Measurements from ENCODE around the gene EDAR. TPM values are rescaled to one million over a fixed set of nuclear protein-coding genes. Genes with fewer than 3 reads are reported as not detected.

Gene EDAR
- total and polyA plus RNA-seq, 8 donors = 0.93 to 1.1 TPM; not detected in 6

DNA sequence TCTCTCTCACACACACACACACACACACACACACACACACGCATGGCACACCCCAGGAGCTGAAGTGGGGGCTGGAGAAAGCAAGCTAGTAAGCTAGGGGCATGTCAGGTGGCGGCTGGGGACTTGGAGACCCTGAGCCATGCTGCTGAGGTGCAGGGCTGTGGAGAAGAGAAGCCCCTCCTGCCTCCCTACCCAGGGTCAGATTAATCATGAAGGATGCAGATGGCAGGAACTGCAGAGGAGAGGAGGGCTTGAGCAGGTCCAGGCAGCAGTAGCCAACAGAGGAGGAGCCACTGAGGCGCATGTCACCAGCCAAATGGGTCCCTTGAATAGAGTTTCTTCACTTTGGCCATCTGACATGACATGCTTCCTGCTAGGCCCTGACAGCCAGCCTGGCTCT, 9.6 kb downstream of the EDAR start:
- Histone ChIP-seq H3K4me1 (peaks cover 11 to 26% (median 19%) of the 10 kb centered on the region in 4 donors), H3K4me3 (no peak overlapping the region), H3K27ac (no peak overlapping the region), H3K27me3 (no peaks in the 10 kb centered on the region), H3K36me3 (no peaks in the 10 kb centered on the region), H3K9me3 (no peaks in the 10 kb centered on the region)
- TF ChIP-seq POLR2A (IDR thresholded peaks at IDR 0.05) (no peak), POLR2AphosphoS5 (IDR thresholded peaks at IDR 0.05) (no peak), EP300 (IDR thresholded peaks at IDR 0.05) (no peak)
- WGBS, 5 donors = 86 to 93% (median 92%) methylated on average over 3 of the region's 3 CpGs
- intact Hi-C loops (cut with DNase I; ENCODE audit: low total_unique reads) = no loop called here
- no peak for DNase-seq

DNA sequence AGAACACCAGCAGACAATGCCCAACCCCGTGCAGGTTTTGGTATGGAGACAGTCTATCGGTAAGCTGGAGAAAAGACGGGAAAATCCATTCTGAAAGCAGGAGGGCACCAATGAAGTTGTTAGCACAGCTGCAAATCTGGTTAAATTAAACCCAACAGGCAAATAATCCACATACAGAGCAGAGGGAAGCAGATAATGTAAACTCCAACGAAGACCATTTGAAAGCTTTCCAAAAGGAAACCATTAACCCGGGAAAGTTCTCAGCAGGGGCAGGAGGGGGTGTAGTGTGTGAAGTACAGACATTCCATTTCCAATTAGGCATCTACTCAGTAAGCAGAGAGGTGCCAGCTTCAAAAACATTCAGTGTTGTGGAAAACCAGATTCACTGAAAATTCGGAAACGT, 10.3 kb downstream of the EDAR start:
- peak in 1 of 2 donors; percentile 52 for DNase-seq
- Histone ChIP-seq H3K36me3 (no peaks in the 10 kb centered on the region), H3K27ac (peak overlapping the region in 2 of 5 donors; percentile 6 to 47), H3K4me1 (peaks cover 11 to 26% (median 20%) of the 10 kb centered on the region in 4 donors), H3K4me3 (peak overlapping the region in 1 of 4 donors; percentile 9), H3K9me3 (no peaks in the 10 kb centered on the region), H3K27me3 (no peaks in the 10 kb centered on the region)
- no peak for TF ChIP-seq POLR2AphosphoS5 (IDR thresholded peaks at IDR 0.05)
- no peak for TF ChIP-seq EP300 (IDR thresholded peaks at IDR 0.05)
- TF ChIP-seq POLR2A (IDR thresholded peaks at IDR 0.05) = no peak
- TF ChIP-seq, protein P1, sequence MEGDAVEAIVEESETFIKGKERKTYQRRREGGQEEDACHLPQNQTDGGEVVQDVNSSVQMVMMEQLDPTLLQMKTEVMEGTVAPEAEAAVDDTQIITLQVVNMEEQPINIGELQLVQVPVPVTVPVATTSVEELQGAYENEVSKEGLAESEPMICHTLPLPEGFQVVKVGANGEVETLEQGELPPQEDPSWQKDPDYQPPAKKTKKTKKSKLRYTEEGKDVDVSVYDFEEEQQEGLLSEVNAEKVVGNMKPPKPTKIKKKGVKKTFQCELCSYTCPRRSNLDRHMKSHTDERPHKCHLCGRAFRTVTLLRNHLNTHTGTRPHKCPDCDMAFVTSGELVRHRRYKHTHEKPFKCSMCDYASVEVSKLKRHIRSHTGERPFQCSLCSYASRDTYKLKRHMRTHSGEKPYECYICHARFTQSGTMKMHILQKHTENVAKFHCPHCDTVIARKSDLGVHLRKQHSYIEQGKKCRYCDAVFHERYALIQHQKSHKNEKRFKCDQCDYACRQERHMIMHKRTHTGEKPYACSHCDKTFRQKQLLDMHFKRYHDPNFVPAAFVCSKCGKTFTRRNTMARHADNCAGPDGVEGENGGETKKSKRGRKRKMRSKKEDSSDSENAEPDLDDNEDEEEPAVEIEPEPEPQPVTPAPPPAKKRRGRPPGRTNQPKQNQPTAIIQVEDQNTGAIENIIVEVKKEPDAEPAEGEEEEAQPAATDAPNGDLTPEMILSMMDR (IDR thresholded peaks at IDR 0.05) = no peak
- intact Hi-C loops (cut with DNase I; ENCODE audit: low total_unique reads) = no loop called here
- WGBS, 5 donors = 10 to 19% (median 14%) methylated on average over 7 of the region's 7 CpGs

DNA sequence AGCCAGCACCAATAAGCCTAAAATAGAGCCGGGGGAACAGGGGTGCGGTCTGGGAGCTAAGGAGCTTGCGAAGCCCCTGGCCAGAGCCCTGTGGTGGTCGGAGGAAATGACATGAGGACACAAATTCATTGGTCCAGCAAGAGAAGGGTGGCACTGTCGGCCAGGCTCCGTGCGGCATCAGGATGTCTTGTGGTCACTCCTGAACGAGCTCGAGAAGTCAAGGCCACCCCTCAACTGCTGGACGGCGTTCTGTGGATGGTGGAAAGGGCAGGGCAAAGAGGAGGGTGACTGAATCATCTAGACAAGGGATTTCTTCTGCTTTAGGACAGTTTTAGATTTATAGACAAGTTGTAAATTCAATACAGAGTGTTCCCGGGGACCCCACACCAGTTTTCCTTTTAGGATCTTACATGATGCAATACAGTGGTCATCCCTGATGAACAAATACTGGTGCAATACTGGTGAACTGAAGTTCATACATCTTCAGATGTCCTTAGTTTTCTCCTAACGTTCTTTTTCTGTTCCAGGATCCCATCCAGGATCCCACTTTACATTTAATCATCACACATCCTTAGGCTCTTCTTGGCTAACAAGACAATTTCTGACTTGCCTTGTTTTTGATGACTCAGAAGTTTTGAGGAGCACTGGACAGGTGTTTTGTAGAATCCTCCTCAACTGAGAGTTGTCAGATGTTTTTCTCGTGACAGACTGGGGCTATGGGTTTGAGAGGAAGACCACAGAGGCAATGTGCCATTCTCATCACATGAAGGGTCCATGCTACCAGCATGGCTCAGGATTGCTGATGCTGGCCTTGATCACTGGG, 13.2 kb downstream of the EDAR start:
- Histone ChIP-seq H3K4me3 (no peak overlapping the region), H3K27me3 (no peaks in the 10 kb centered on the region), H3K36me3 (no peaks in the 10 kb centered on the region), H3K27ac (no peak overlapping the region), H3K4me1 (peaks cover 11 to 27% (median 17%) of the 10 kb centered on the region in 4 donors), H3K9me3 (no peaks in the 10 kb centered on the region)
- no peak for DNase-seq
- 89 to 94% (median 91%) methylated on average over 14 of the region's 14 CpGs for WGBS, 5 donors
- TF ChIP-seq POLR2A (IDR thresholded peaks at IDR 0.05) (no peak), EP300 (IDR thresholded peaks at IDR 0.05) (no peak), POLR2AphosphoS5 (IDR thresholded peaks at IDR 0.05) (no peak)
- TF ChIP-seq, protein P1 (IDR thresholded peaks at IDR 0.05) = no peak
- intact Hi-C loops (cut with DNase I; ENCODE audit: low total_unique reads) = no loop called here

DNA sequence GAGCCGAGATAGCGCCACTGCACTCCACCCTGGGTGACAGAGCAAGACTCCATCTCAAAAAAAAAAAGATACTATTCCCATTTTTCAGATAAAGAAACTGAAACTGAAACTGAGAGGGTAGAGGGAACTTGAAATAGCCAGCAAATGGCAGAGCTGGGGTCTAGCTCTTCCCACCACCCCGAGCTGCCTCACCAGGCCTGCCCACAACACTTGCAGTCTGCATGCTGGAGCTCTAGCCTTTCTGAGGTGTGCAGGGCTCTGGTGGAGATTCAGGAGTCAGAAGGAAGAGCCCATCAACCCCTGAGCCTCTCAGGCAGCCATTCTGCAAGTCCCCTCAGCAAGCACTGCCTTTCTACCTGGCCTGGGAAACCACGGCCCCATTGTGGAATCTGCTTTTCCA, 14.3 kb downstream of the EDAR start:
- Histone ChIP-seq H3K4me3 (no peak overlapping the region), H3K9me3 (no peaks in the 10 kb centered on the region), H3K36me3 (no peaks in the 10 kb centered on the region), H3K27ac (no peak overlapping the region), H3K27me3 (no peaks in the 10 kb centered on the region), H3K4me1 (peaks cover 11 to 26% (median 16%) of the 10 kb centered on the region in 4 donors)
- no peak for DNase-seq
- WGBS, 5 donors = 88 to 94% (median 92%) methylated on average over 3 to 4 of the region's 4 CpGs
- intact Hi-C loops (cut with DNase I; ENCODE audit: low total_unique reads) = no loop called here
- TF ChIP-seq, protein P1 (IDR thresholded peaks at IDR 0.05) = no peak
- TF ChIP-seq POLR2AphosphoS5 (IDR thresholded peaks at IDR 0.05) = no peak
- no peak for TF ChIP-seq EP300 (IDR thresholded peaks at IDR 0.05)
- no peak for TF ChIP-seq POLR2A (IDR thresholded peaks at IDR 0.05)

DNA sequence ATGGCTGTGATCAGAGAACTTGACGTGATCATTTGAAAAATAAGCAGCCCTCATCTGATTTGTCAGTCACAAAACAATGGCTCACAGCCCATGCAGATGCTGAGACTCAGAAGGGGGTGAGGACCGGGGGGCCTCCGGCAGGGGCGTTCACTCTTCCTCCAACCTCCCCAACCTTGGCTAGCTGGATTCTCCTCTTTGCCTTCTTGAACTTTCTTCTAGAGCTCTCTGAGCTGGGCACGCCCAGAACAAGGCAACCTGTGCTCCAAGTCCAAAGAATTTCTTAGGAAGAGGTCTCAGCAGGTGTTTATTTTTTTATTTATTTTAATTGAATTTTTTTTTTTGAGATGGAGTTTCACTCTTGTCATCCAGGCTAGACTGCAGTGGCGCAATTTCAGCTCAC, 16.4 kb downstream of the EDAR start:
- Histone ChIP-seq H3K4me1 (peaks cover 0 to 12% (median 2%) of the 10 kb centered on the region in 4 donors), H3K9me3 (no peaks in the 10 kb centered on the region), H3K4me3 (no peak overlapping the region), H3K27ac (peak overlapping the region in 3 of 5 donors; percentile 53 to 63 (median 62)), H3K36me3 (no peaks in the 10 kb centered on the region), H3K27me3 (no peaks in the 10 kb centered on the region)
- TF ChIP-seq, protein P1 (IDR thresholded peaks at IDR 0.05) = no peak
- no peak for TF ChIP-seq EP300 (IDR thresholded peaks at IDR 0.05)
- TF ChIP-seq POLR2AphosphoS5 (IDR thresholded peaks at IDR 0.05) = no peak
- no peak for TF ChIP-seq POLR2A (IDR thresholded peaks at IDR 0.05)
- WGBS, 5 donors = 58 to 84% (median 80%) methylated on average over 6 of the region's 6 CpGs
- intact Hi-C loops (cut with DNase I; ENCODE audit: low total_unique reads) = no loop called here
- no peak for DNase-seq

All from stomach (tissue), 9 donors.